K562 (cell line): Measurements from ENCODE around the gene C2orf76. TPM values are rescaled to one million over a fixed set of nuclear protein-coding genes. Genes with fewer than 3 reads are reported as not detected.

Experiments used
- BHLHE40 ChIP-seq: IDR thresholded peaks from 2 replicates; pipeline ENCODE4 v1.6.1; 2011; ENCODE audit warnings: low read length, improper control_type of control experiment
- CAMTA2 ChIP-seq: fragments of 250-450 bp; sonication (Bioruptor Pico); conservative IDR thresholded peaks from 2 replicates; pipeline ENCODE4 v1.5.1; 2022
- GTF2F1 ChIP-seq: IDR thresholded peaks from 2 replicates; pipeline ENCODE4 v1.6.1; 2011; ENCODE audit warnings: low read depth, low read length, improper control_type of control experiment
- ILK ChIP-seq: fragments of 450-650 bp; IDR thresholded peaks from 2 replicates; pipeline ENCODE4 v1.6.1; 2016; ENCODE audit warnings: missing genetic modification characterization, low read depth, mild to moderate bottlenecking, missing compliant biosample characterization, moderate library complexity, borderline replicate concordance
- JUND ChIP-seq, 2 experiments: IDR thresholded peaks; 2 replicates in 1 of 2; 3 replicates in 1 of 2; pipeline ENCODE4 v1.6.1; 2011; ENCODE audit warnings: borderline replicate concordance in 2 of 2, low read depth in 2 of 2, low read length in 2 of 2, improper control_type of control experiment in 1 of 2, missing biosample characterization in 1 of 2, missing genetic modification characterization in 1 of 2, missing genetic modification reagents in 1 of 2
- LEF1 ChIP-seq: fragments of 450-650 bp; IDR thresholded peaks from 2 replicates; pipeline ENCODE4 v1.6.1; 2016; ENCODE audit warnings: mild to moderate bottlenecking
- RAD21 ChIP-seq, 2 experiments: fragments of 250-450 bp in 1 of 2; fragments of 450-650 bp in 1 of 2; sonication (Bioruptor Pico) in 1 of 2; formaldehyde crosslinking in 1 of 2; IDR thresholded peaks in 1 of 2; conservative IDR thresholded peaks in 1 of 2; 2 replicates each; pipeline versions ENCODE4 v1.4.0 to v1.8.0; 2020 to 2022; ENCODE audit warnings: mild to moderate bottlenecking in 2 of 2, moderate library complexity in 1 of 2
- SMC3 ChIP-seq: conservative IDR thresholded peaks from 2 replicates; pipeline ENCODE4 v1.6.1; 2011; ENCODE audit warnings: low read depth, low read length, improper control_type of control experiment; ENCODE audit not compliant: insufficient read depth
- ZNF121 ChIP-seq: sonication (generic); formaldehyde crosslinking; conservative IDR thresholded peaks from 2 replicates; pipeline ENCODE4 v1.8.0; 2022; ENCODE audit warnings: missing genetic modification reagents
- ZNF354B ChIP-seq: fragments of 250-450 bp; sonication (Bioruptor Pico); IDR thresholded peaks from 2 replicates; pipeline ENCODE4 v1.4.0; 2020
- polyA plus RNA-seq, 8 experiments: library from polyadenylated mRNA; depleted of rRNA in 4 of 8; stranded (reverse) in 5 of 8; unstranded in 3 of 8; fragments of >200 nt; fragmentation: Nextera tagmentation in 2 of 8; fragmentation: Illumina TruSeq in 1 of 8; extraction: Ambion mirVana in 2 of 8; extraction: Trizol in 1 of 8; gene quantifications; 2 replicates each; pipeline versions ENCODE4 v1.2.1 to v1.2.3, GENCODE V29; 2011 to 2014; ENCODE audit warnings: inconsistent platforms in 1 of 8, missing spikeins in 1 of 8
- total RNA-seq, 7 experiments: library from RNA; depleted of rRNA in 6 of 7; stranded (reverse); fragments of >200 nt in 6 of 7; fragmentation: Illumina TruSeq in 2 of 7; extraction: Trizol in 2 of 7; gene quantifications; 2 replicates each; pipeline versions ENCODE4 v1.2.1 to v1.2.3, GENCODE V29; 2011 to 2021; ENCODE audit warnings: low replicate concordance in 1 of 7
- TF ChIP-seq, protein P1 (sequence below), 2 experiments: fragments of 450-650 bp; IDR thresholded peaks; 2 replicates each; pipeline ENCODE4 v1.6.1; 2016
- TF ChIP-seq, protein P2 (sequence below): fragments of 250-450 bp; sonication (Bioruptor Pico); IDR thresholded peaks from 2 replicates; pipeline ENCODE4 v1.8.0; 2021; ENCODE audit warnings: borderline replicate concordance, mild to moderate bottlenecking, moderate library complexity; ENCODE audit not compliant: poor library complexity, severe bottlenecking
- TF ChIP-seq, protein P3 (sequence below), 3 experiments: IDR thresholded peaks in 2 of 3; conservative IDR thresholded peaks in 1 of 3; 2 replicates each; pipeline ENCODE4 v1.5.1; 2011 to 2012; ENCODE audit warnings: low read length in 3 of 3, mild to moderate bottlenecking in 3 of 3, control low read depth in 2 of 3, improper control_type of control experiment in 1 of 3, inconsistent platforms in 1 of 3, low read depth in 1 of 3, mixed read lengths in 1 of 3, moderate library complexity in 1 of 3; ENCODE audit not compliant: insufficient read depth in 2 of 3
- TF ChIP-seq, protein P4 (sequence below): IDR thresholded peaks from 2 replicates; pipeline ENCODE4 v1.6.1; 2016; ENCODE audit warnings: missing genetic modification characterization, missing compliant biosample characterization
- TF ChIP-seq, protein P5 (sequence below): fragments of 450-650 bp; IDR thresholded peaks from 2 replicates; pipeline ENCODE4 v1.6.1; 2016; ENCODE audit warnings: borderline replicate concordance
- TF ChIP-seq, protein P6 (sequence below): sonication (generic); formaldehyde crosslinking; IDR thresholded peaks from 2 replicates; pipeline ENCODE4 v1.8.1; 2022; ENCODE audit warnings: missing genetic modification reagents

C2orf76 gene
- total and polyA plus RNA-seq, 9 of the 15 experiments (the other 6 are each of a cell fraction or from before 2014, with no cell fraction given): 4.8 to 26.2 (median 14.5) TPM

DNA sequence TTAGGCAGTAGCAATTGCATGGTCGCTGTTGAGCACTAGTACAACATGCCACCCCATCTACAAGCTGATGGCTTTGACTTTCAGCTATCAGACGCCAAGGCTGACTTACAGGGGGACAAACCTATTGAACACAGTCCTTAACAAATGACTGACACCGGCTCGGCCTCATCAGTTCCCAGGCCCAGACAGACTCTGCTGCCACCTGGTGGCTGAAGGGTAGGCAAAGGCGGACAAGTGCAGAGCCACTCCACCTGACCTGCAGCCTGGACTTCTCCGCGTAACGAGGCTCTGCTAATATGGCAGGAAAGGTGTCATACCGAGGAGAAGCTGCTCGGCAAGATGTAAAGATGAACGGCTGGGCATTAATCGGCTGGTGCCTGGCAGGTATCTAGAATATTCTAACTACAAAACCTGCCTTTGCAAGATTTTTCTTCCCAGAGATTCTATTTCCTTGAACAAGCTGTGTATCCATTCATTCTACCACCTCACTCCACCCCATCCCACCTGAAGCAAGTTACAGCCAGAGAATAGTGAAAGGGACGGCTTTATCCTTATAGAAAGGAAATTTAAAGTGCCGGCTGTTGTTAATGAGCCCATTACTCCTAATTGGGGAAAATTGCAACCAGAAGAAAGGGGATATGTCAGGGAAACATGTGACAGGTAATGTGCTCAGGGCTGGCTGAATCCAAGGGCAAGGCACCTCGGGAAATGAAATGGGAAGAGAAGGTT is 75.6 kb downstream of the C2orf76 start (continued):
- TF ChIP-seq, protein P1, sequence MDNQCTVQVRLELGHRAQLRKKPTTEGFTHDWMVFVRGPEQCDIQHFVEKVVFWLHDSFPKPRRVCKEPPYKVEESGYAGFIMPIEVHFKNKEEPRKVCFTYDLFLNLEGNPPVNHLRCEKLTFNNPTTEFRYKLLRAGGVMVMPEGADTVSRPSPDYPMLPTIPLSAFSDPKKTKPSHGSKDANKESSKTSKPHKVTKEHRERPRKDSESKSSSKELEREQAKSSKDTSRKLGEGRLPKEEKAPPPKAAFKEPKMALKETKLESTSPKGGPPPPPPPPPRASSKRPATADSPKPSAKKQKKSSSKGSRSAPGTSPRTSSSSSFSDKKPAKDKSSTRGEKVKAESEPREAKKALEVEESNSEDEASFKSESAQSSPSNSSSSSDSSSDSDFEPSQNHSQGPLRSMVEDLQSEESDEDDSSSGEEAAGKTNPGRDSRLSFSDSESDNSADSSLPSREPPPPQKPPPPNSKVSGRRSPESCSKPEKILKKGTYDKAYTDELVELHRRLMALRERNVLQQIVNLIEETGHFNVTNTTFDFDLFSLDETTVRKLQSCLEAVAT (IDR thresholded peaks at IDR 0.05): no peak
- TF ChIP-seq CAMTA2 (CRISPR knock-in tag) (no peak), ZNF121 (CRISPR knock-in tag) (no peak), SMC3 (peak; percentile 79), JUND (IDR thresholded peaks at IDR 0.05; ENCODE audit: borderline replicate concordance, low read depth, low read length) (0 out of 2 replicates have a peak, but pooled peaks have one; percentile 6), JUND (tag; IDR thresholded peaks at IDR 0.05; ENCODE audit: borderline replicate concordance, low read depth, low read length) (no peak), ZNF354B (CRISPR knock-in tag) (no peak), BHLHE40 (0 out of 2 replicates have a peak, but pooled peaks have one; percentile 10), RAD21 (CRISPR knock-in tag; conservative IDR thresholded peaks at IDR 0.05 in 1 of 2, IDR thresholded peaks at IDR 0.05 in 1 of 2) (peak; percentile 65 to 89), LEF1 (no peak), GTF2F1 (no peak), ILK (tag) (no peak)
- TF ChIP-seq, protein P2, sequence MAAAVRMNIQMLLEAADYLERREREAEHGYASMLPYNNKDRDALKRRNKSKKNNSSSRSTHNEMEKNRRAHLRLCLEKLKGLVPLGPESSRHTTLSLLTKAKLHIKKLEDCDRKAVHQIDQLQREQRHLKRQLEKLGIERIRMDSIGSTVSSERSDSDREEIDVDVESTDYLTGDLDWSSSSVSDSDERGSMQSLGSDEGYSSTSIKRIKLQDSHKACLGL (CRISPR knock-in tag): no peak
- TF ChIP-seq, protein P3, sequence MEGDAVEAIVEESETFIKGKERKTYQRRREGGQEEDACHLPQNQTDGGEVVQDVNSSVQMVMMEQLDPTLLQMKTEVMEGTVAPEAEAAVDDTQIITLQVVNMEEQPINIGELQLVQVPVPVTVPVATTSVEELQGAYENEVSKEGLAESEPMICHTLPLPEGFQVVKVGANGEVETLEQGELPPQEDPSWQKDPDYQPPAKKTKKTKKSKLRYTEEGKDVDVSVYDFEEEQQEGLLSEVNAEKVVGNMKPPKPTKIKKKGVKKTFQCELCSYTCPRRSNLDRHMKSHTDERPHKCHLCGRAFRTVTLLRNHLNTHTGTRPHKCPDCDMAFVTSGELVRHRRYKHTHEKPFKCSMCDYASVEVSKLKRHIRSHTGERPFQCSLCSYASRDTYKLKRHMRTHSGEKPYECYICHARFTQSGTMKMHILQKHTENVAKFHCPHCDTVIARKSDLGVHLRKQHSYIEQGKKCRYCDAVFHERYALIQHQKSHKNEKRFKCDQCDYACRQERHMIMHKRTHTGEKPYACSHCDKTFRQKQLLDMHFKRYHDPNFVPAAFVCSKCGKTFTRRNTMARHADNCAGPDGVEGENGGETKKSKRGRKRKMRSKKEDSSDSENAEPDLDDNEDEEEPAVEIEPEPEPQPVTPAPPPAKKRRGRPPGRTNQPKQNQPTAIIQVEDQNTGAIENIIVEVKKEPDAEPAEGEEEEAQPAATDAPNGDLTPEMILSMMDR (IDR thresholded peaks at IDR 0.05 in 2 of 3, conservative IDR thresholded peaks at IDR 0.05 in 1 of 3; ENCODE audit: insufficient read depth in 2 of 3, low read depth in 1 of 3, low read length in 3 of 3): peak; percentile 79 to 83 (median 82)
- TF ChIP-seq, protein P4, sequence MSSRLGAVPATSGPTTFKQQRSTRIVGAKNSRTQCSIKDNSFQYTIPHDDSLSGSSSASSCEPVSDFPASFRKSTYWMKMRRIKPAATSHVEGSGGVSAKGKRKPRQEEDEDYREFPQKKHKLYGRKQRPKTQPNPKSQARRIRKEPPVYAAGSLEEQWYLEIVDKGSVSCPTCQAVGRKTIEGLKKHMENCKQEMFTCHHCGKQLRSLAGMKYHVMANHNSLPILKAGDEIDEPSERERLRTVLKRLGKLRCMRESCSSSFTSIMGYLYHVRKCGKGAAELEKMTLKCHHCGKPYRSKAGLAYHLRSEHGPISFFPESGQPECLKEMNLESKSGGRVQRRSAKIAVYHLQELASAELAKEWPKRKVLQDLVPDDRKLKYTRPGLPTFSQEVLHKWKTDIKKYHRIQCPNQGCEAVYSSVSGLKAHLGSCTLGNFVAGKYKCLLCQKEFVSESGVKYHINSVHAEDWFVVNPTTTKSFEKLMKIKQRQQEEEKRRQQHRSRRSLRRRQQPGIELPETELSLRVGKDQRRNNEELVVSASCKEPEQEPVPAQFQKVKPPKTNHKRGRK: no peak
- TF ChIP-seq, protein P5, sequence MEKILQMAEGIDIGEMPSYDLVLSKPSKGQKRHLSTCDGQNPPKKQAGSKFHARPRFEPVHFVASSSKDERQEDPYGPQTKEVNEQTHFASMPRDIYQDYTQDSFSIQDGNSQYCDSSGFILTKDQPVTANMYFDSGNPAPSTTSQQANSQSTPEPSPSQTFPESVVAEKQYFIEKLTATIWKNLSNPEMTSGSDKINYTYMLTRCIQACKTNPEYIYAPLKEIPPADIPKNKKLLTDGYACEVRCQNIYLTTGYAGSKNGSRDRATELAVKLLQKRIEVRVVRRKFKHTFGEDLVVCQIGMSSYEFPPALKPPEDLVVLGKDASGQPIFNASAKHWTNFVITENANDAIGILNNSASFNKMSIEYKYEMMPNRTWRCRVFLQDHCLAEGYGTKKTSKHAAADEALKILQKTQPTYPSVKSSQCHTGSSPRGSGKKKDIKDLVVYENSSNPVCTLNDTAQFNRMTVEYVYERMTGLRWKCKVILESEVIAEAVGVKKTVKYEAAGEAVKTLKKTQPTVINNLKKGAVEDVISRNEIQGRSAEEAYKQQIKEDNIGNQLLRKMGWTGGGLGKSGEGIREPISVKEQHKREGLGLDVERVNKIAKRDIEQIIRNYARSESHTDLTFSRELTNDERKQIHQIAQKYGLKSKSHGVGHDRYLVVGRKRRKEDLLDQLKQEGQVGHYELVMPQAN: no peak
- TF ChIP-seq, protein P6, sequence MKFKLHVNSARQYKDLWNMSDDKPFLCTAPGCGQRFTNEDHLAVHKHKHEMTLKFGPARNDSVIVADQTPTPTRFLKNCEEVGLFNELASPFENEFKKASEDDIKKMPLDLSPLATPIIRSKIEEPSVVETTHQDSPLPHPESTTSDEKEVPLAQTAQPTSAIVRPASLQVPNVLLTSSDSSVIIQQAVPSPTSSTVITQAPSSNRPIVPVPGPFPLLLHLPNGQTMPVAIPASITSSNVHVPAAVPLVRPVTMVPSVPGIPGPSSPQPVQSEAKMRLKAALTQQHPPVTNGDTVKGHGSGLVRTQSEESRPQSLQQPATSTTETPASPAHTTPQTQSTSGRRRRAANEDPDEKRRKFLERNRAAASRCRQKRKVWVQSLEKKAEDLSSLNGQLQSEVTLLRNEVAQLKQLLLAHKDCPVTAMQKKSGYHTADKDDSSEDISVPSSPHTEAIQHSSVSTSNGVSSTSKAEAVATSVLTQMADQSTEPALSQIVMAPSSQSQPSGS: no peak
